Measurements from ENCODE around the gene TRAF3. TPM values are rescaled to one million over a fixed set of nuclear protein-coding genes. Genes with fewer than 3 reads are reported as not detected.

The TRAF3 gene
- total RNA-seq, 1 experiment from 2014 or later: 11.5 TPM

DNA sequence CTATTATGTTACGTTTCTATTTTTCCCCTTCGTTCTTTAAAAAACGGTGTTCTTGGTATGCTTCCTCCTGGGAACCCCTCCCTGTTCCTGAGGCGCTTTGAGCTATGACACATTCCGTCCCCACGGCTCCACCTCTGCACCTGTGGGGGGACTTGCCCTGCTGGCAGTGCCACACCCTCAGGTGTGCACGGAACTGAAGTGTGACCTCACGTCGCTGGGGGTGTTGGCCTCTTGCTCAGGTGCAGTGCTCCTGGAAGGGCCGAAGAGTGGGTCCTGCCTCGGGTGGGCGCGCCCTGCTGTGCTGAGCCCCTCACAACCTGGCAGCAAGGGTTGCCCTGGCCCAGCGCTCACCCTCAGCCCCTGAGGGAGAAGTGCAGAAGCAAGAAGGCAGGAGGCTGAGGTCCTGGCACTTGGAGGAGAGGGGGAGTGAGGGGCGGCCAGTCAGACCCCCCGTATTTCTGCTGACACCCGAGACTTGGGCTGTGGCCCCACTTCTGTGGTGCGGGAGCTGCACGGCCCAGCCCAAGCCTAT is 150.2 kb downstream of the TRAF3 start:
- H3K36me3 ChIP-seq (replicated peaks; ENCODE audit: control insufficient read depth, insufficient read depth, low read length): no peaks in the 10 kb centered on the region
- peaks cover 57% of the 10 kb centered on the region for H3K27me3 ChIP-seq (ENCODE audit: control insufficient read depth, insufficient read depth, low read length)
- H3K4me3 ChIP-seq (ENCODE audit: insufficient read depth, low read depth, low read length): peak overlapping the region; percentile 76
- peak; percentile 70 for DNase-seq

DNA sequence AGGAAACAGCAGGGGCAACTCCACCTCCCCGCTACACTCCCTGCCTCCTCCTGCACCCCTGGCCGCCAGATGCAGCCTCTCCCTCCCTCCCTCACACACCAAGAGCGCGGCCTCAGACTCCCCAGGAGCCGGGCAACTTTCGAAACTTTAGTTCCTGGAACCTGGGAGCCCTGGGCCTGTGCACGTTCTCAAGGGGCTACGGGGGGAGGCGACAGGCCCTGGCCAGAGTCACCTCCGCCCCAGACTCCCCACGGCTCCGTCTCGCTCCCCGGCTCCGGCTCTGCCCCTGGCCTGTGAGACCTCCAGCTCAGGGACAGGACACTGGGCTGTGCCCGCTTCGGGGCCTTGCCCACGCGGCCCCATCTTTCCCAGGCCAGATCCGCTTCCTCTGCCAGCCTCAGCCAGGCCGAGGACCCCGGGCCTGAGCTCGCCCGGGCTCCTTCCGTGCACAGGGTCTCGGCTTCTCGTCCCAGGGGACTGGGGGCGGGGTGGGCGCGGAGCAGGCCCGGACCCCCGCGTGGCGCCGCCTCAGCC is 150.7 kb downstream of the TRAF3 start:
- H3K4me3 ChIP-seq (ENCODE audit: insufficient read depth, low read depth, low read length): peak overlapping the region; percentile 76
- no peaks in the 10 kb centered on the region for H3K36me3 ChIP-seq (replicated peaks; ENCODE audit: control insufficient read depth, insufficient read depth, low read length)
- peaks cover 56% of the 10 kb centered on the region for H3K27me3 ChIP-seq (ENCODE audit: control insufficient read depth, insufficient read depth, low read length)
- peak; percentile 87 for DNase-seq

DNA sequence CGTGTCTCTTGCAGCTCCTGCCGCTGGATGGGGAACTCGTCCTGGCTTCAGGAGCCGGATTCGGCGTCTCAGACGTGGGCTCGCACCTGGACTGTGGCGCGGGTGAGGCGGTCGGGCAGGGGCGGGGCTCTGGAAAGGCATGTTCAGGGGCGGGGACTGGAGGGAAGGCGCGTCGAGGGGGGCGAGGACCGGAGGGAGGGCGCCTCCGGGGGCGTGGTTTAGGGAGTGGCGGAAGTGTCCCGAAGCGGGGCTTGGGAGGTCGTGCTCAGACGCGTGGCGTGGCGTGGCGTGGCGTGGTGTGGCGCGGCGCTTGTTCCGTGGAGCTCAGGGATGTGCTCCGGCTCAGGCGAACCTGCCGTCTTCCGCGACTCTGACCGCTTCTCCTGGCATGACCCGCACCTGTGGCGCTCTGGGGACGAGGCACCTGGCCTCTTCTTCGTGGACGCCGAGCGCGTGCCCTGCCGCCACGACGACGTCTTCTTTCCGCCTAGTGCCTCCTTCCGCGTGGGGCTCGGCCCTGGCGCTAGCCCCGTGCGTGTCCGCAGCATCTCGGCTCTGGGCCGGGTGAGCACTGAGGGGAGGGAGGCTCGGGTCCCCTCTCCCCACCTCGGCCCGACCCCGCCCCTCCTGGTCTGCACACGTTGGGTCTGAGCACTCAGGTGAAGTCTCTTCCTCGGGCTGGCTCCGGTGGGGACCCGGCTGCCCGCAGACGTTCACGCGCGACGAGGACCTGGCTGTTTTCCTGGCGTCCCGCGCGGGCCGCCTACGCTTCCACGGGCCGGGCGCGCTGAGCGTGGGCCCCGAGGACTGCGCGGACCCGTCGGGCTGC is 151.4 kb downstream of the TRAF3 start:
- DNase-seq: peak; percentile 98
- peaks cover 50% of the 10 kb centered on the region for H3K27me3 ChIP-seq (ENCODE audit: control insufficient read depth, insufficient read depth, low read length)
- peak overlapping the region; percentile 76 for H3K4me3 ChIP-seq (ENCODE audit: insufficient read depth, low read depth, low read length)

DNA sequence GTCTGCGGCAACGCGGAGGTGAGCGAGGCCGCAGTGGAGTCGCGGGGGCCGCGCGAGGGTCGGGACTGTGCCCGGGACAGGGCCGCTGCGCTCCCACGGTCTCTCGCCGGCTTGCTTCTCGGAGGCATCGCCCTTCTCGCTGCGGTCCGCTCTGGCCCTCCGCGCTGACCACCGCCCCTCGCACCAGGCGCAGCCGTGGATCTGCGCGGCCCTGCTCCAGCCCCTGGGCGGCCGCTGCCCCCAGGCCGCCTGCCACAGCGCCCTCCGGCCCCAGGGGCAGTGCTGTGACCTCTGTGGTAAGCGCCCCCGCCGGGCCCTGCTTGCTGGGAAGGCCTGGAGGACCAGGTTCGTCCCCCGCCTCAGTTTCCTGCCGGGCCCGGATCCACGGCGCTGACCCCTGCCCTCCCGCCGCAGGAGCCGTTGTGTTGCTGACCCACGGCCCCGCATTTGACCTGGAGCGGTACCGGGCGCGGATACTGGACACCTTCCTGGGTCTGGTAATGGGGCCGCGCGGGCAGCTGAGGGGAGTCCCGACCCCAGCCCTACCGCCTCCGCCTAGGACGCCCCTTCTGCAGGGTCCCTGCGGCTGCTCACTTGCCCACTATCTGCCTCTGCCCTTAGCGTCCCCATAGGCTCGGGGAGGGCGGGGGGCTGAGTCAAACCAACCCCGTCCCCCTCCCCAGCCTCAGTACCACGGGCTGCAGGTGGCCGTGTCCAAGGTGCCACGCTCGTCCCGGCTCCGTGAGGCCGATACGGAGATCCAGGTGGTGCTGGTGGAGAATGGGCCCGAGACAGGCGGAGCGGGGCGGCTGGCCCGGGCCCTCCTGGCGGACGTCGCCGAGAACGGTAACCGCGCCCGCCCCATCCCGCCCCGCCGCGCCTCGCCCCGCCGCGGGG is 152.2 kb downstream of the TRAF3 start:
- Histone ChIP-seq H3K4me3 (ENCODE audit: insufficient read depth, low read depth, low read length) (peak overlapping the region; percentile 76), H3K27me3 (ENCODE audit: control insufficient read depth, insufficient read depth, low read length) (peaks cover 42% of the 10 kb centered on the region)

More for the DNA sequence above, 151.4 kb downstream of the TRAF3 start:
- peaks cover 2% of the 10 kb centered on the region for H3K36me3 ChIP-seq (replicated peaks; ENCODE audit: control insufficient read depth, insufficient read depth, low read length)

DNA sequence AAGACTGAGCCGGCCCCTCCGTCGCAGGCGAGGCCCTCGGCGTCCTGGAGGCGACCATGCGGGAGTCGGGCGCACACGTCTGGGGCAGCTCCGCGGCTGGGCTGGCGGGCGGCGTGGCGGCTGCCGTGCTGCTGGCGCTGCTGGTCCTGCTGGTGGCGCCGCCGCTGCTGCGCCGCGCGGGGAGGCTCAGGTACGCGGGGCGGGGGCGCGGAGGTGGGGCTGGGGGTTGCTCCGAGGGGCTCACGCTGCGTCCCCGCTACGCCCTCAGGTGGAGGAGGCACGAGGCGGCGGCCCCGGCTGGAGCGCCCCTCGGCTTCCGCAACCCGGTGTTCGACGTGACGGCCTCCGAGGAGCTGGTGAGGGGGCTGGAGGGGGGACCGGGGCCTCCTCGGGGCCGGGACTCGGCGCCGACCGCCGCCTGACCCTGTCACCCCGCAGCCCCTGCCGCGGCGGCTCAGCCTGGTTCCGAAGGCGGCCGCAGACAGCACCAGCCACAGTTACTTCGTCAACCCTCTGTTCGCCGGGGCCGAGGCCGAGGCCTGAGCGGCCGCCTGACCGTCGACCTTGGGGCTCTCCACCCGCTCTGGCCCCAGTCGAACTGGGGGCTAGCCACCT is 153.0 kb downstream of the TRAF3 start:
- Histone ChIP-seq H3K4me3 (ENCODE audit: insufficient read depth, low read depth, low read length) (peak overlapping the region; percentile 76), H3K27me3 (ENCODE audit: control insufficient read depth, insufficient read depth, low read length) (peaks cover 40% of the 10 kb centered on the region), H3K36me3 (replicated peaks; ENCODE audit: control insufficient read depth, insufficient read depth, low read length) (peaks cover 2% of the 10 kb centered on the region)
- peak; percentile 95 for DNase-seq

More for the DNA sequence above, 152.2 kb downstream of the TRAF3 start:
- H3K36me3 ChIP-seq (replicated peaks; ENCODE audit: control insufficient read depth, insufficient read depth, low read length): peaks cover 2% of the 10 kb centered on the region
- peak; percentile 82 for DNase-seq

DNA sequence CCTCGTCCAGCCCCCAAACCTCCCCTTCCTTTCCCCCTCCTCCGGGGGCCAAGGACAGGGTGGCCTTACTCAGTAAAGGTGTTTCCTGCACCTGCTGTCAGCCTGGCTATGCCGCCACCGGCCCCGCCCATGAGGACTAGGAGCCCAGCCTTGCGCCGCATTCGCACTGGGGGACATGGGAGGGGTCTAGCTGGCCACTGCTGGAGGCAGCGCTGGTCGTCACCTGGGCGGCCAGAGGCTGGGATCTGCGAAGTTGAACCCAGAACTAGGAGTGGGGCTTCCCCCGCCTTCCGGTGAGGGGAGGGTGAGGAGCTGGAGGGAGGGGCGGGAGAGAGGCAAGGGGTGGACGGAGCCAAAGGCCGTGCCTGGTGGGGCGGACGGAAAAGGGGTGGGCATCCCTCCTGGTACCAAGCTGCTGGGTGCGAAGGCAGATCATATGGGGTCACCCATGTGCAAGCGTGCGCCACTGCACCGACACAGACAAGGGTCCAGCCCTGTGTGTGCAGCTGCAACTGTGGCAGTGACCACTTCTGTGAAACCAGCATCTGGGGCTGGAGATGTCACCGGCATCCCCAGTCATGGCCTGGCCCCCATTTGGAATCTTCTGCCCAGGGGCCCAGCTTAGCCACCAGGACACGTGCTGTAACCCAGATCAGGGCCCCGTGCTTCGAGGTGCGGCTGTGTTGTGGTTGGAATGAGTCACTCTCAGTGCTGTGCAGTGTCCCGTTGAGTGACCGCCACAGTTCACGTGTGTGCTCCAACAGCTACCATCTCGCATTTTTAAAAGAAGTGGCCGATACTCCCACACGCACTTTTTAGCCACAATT is 153.7 kb downstream of the TRAF3 start:
- H3K27me3 ChIP-seq (ENCODE audit: control insufficient read depth, insufficient read depth, low read length): peaks cover 38% of the 10 kb centered on the region
- H3K36me3 ChIP-seq (replicated peaks; ENCODE audit: control insufficient read depth, insufficient read depth, low read length): peaks cover 2% of the 10 kb centered on the region
- H3K4me3 ChIP-seq (ENCODE audit: insufficient read depth, low read depth, low read length): peak overlapping the region; percentile 3; the same call in 1 of the 2 replicates
- peak; percentile 91 for DNase-seq

DNA sequence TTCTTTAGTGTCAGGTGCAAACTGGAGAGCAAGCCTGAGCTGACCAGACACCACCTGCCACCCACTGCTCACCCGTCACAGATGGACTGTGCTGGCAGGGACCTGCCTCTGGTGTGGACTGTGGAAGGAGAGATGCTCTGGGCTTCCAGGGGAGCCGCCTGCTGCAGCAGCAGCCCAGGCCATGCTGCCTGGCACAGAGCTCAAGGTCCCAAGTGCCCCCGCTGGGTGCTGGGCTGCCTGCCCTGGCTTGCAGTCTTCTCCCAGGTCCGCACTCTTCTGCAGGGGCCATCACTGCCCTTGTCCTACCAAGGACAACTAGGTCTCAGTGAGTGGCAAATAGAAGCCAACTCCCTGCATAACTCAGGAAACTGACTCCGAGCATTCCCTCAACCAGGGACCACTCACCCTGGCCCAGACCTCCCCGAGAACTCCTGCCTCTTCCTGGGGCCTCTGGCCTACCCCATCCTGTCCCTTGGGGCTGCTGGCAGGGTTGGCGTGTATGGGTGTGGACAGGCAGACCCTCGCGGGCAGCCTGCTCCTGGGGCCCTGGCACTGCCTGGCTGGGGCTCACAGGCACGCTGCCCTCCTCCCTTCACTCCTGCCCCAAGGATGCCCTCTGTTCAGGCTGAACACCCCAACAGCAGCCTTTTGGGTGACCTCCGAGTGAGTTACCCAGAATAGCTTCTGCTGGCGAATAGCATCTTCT is 154.5 kb downstream of the TRAF3 start:
- Histone ChIP-seq H3K4me3 (ENCODE audit: insufficient read depth, low read depth, low read length) (no peak overlapping the region), H3K27me3 (ENCODE audit: control insufficient read depth, insufficient read depth, low read length) (peaks cover 38% of the 10 kb centered on the region), H3K36me3 (replicated peaks; ENCODE audit: control insufficient read depth, insufficient read depth, low read length) (peaks cover 2% of the 10 kb centered on the region)
- no peak for DNase-seq

DNA sequence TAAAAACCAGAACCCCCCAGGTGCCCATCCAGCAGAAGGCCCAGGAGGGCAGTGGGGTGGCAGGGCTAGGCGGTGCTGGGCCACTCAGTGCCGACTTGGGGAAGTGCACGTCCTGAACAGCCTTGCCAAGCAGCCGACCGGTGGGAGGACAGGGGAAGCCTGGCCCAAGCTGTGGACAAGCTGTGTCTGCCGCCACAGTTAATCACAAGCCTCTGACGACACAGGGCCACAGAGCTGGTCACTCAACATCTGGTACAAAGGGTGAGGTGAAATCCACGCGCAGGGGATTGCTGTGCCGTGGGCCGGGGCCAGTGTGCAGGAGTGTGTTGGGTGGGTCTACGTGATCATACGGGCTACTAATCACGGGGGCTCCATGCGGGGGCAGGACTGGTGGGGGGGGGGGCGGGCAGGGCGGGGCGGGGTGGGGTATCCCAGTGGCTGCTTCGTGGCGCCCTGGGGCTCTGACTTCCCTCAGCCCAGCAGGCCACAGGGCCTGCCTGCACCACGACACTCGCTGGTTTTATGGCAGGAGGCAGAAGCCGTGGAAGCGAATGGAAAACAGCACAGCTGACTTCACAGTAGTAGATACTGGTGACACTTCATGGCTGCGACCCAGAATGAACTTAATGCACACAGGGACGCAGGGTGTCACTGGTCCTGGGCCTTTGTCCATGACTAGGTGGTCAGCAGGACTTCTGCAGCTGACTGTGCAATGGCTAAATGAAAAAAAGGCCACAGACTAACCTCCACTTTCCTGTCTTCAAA is 155.4 kb downstream of the TRAF3 start:
- H3K27me3 ChIP-seq (ENCODE audit: control insufficient read depth, insufficient read depth, low read length): peaks cover 34% of the 10 kb centered on the region
- no peak for DNase-seq
- H3K36me3 ChIP-seq (replicated peaks; ENCODE audit: control insufficient read depth, insufficient read depth, low read length): peaks cover 3% of the 10 kb centered on the region
- no peak overlapping the region for H3K4me3 ChIP-seq (ENCODE audit: insufficient read depth, low read depth, low read length)

DNA sequence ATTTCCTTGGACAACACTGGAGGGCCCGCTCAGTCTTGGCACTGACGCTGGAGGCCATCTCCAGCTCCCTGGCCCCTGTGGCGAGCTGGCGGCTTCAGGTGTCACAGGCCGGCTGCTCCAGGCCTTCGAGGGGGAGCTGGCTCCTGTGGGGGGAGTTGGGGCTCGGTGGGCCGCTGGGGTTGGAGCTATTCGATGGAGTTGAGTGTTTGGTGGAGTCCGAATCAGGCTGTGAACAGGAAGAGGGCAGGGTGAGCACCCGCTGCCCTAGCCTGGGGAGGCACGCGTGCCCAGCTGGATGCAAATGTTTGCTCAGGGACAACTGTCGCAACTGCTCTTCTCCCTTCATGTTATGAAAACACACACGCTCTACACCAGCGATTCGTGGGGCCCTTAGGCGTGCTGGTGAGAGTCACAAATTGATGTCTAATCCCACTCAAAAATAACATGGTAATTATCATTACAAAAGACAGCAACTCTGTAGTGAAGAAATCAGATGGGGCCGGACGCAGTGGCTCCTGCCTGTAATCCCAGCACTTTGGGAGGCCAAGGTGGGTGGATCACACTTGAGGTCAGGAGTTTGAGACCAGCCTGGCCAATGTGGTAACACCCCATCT is 156.5 kb downstream of the TRAF3 start:
- DNase-seq: no peak
- Histone ChIP-seq H3K27me3 (ENCODE audit: control insufficient read depth, insufficient read depth, low read length) (peaks cover 25% of the 10 kb centered on the region), H3K36me3 (replicated peaks; ENCODE audit: control insufficient read depth, insufficient read depth, low read length) (peaks cover 9% of the 10 kb centered on the region), H3K4me3 (ENCODE audit: insufficient read depth, low read depth, low read length) (no peak overlapping the region)

DNA sequence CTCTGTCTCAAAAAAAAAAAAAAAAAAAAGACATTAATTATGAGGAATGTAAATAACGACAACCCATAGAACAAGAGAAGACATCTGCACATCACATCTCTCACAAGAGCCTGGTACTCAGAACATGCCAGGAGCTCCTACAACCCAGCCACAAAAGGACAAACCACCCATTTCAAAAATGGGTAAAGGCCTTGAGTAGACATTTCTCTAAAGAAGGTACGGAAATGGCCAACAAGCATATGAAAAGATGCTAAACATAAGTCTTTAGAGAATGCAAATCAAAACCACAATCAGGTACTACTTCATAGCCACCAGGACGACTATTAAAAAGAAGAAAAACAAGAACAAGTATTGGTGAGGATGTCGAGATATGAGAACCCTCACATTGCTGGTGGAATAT is 158.5 kb downstream of the TRAF3 start:
- no peak overlapping the region for H3K4me3 ChIP-seq (ENCODE audit: insufficient read depth, low read depth, low read length)
- DNase-seq: no peak
- H3K27me3 ChIP-seq (ENCODE audit: control insufficient read depth, insufficient read depth, low read length): peaks cover 5% of the 10 kb centered on the region
- H3K36me3 ChIP-seq (replicated peaks; ENCODE audit: control insufficient read depth, insufficient read depth, low read length): peaks cover 16% of the 10 kb centered on the region

DNA sequence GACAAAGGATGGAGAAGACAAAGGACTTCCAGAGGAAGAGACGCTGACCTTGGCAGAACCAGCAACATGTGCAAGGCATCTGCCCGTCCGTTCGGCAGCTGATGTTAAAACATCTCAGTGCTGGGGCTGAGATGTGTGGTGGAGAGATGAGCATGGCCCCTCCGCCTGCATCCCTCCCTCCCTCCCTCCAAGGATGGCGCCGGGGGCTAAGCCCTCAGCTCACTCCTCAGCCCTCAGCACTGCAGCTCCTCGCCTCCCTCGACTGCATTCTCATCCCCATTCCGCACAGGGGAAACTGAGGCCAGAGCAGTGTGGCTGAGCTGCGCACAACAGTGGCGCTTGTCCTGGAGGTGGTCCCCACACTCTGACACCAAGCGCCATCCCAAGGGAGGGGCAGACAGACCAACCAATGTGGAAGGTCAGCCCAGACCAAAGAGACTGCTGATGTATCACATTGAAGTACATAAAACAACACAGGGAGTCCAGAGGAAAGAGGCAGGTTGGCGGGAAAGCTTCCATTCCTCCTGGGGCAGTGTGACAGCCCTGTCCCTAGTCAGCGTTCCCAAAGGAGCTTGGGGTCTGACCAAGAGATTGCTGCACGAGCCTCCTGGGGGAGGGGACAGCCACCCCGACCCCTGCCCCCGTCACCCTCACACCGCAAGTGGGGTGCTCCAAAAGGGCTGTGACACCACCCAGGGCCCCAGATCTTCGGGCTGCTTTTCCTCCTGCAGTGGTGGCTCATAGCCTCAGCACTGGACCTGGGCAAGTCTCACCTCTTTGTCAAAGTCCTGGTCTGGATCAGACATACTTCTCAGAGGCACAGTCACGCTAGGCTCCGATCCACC is 160.3 kb downstream of the TRAF3 start:
- peaks cover 22% of the 10 kb centered on the region for H3K36me3 ChIP-seq (replicated peaks; ENCODE audit: control insufficient read depth, insufficient read depth, low read length)
- no peak overlapping the region for H3K4me3 ChIP-seq (ENCODE audit: insufficient read depth, low read depth, low read length)
- DNase-seq: no peak
- no peaks in the 10 kb centered on the region for H3K27me3 ChIP-seq (ENCODE audit: control insufficient read depth, insufficient read depth, low read length)

Data from H7 (cell line).